ENCODE results near the gene TMEM50A. TPM values are rescaled to one million over a fixed set of nuclear protein-coding genes. Genes with fewer than 3 reads are reported as not detected.

Gene TMEM50A
- 200 and 207 TPM in 2 replicates for total RNA-seq

DNA sequence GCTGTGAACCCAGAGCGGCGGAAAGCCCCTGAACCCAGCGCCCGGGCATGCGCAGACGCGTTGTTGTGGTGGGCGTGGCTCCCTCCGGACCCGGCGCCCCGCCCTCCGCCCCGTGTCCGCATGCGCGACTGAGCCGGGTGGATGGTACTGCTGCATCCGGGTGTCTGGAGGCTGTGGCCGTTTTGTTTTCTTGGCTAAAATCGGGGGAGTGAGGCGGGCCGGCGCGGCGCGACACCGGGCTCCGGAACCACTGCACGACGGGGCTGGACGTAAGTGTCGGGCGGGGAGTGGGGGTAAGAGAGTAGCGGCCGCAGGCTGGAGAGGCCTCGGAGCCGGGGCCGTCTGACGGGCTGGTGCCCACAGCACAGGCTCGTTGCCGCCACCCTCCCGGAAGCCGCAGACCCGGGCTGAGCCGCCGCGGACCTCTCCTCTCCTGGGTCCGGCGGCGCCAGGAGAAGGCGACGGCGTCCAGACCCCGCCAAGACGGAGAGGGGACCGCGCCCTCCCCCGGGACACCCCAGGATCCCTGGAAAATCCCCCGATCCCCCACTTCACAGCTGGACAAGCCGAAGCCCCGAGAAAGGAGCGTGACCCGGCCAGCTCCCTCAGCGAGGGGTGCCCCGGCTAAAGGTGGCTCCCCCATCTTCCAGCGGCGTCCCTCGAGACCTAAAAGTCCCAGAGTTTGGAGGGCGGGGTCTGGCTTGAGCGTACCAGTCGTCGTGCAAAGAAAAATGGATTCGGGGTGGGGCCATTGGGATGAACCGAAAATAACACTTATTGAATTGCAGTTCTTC is at the start of gene TMEM50A:
Gene TMEM50A (plus strand): TSS at position 147 of the 794 bp plus-strand sequence. CDS start 2,153 bp downstream, outside the sequence.

Other genes starting within 250 kb of the TMEM50A start
- gene SYF2, start 105.8 kb upstream of the TMEM50A start, total RNA-seq = 52.3 and 61.8 TPM in 2 replicates
- 88.6 and 121 TPM in 2 replicates for gene RSRP1, start 90.9 kb upstream of the TMEM50A start, total RNA-seq
- not detected in 2 replicates for gene RHD, start 65.8 kb upstream of the TMEM50A start, total RNA-seq
- 0.65 and 1.4 TPM in 2 replicates for gene RHCE, start 82.5 kb downstream of the TMEM50A start, total RNA-seq
- gene MACO1, start 92.6 kb downstream of the TMEM50A start, total RNA-seq = 27.7 and 29.4 TPM in 2 replicates
- 34.5 and 45.2 TPM in 2 replicates for gene LDLRAP1, start 205.3 kb downstream of the TMEM50A start, total RNA-seq